Ishikawa (cell line): Measurements from ENCODE around the gene NSUN2.

Experiments used
- CEBPB ChIP-seq: IDR thresholded peaks from 2 replicates; pipeline ENCODE4 v1.6.1; 2012
- CREB1 ChIP-seq: IDR thresholded peaks from 2 replicates; pipeline ENCODE4 v1.6.1; 2012; ENCODE audit warnings: low read depth
- EGR1 ChIP-seq: IDR thresholded peaks from 2 replicates; pipeline ENCODE4 v1.6.1; 2012
- EP300 ChIP-seq: IDR thresholded peaks from 2 replicates; pipeline ENCODE4 v1.6.1; 2012; ENCODE audit warnings: borderline replicate concordance
- FOXM1 ChIP-seq: IDR thresholded peaks from 2 replicates; pipeline ENCODE4 v1.6.1; 2012; ENCODE audit warnings: low read depth, borderline replicate concordance
- MAX ChIP-seq: IDR thresholded peaks from 2 replicates; pipeline ENCODE4 v1.6.1; 2012
- NFIC ChIP-seq: IDR thresholded peaks from 2 replicates; pipeline ENCODE4 v1.6.1; 2012
- RAD21 ChIP-seq: IDR thresholded peaks from 2 replicates; pipeline ENCODE4 v1.6.1; 2012; ENCODE audit warnings: low read depth
- REST ChIP-seq: IDR thresholded peaks from 2 replicates; pipeline ENCODE4 v1.6.1; 2012; ENCODE audit warnings: low read depth, mild to moderate bottlenecking
- TAF1 ChIP-seq: IDR thresholded peaks from 2 replicates; pipeline ENCODE4 v1.6.1; 2012; ENCODE audit warnings: low read depth, mild to moderate bottlenecking
- TCF12 ChIP-seq: IDR thresholded peaks from 2 replicates; pipeline ENCODE4 v1.6.1; 2012; ENCODE audit warnings: low read depth
- TEAD4 ChIP-seq: IDR thresholded peaks from 2 replicates; pipeline ENCODE4 v1.6.1; 2012
- USF1 ChIP-seq: IDR thresholded peaks from 2 replicates; pipeline ENCODE4 v1.6.1; 2012
- YY1 ChIP-seq: IDR thresholded peaks from 2 replicates; pipeline ENCODE4 v1.6.1; 2012; ENCODE audit warnings: low read depth
- ZBTB7A ChIP-seq: IDR thresholded peaks from 2 replicates; pipeline ENCODE4 v1.6.1; 2012; ENCODE audit warnings: low read depth

Gene NSUN2

GRCh38 chr5:6581559-6582426 lies 51.1 kb downstream of the NSUN2 start:
- TF ChIP-seq EP300: no peak
- no peak for TF ChIP-seq RAD21
- no peak for TF ChIP-seq CEBPB

GRCh38 chr5:6581090-6581489 lies 51.8 kb downstream of the NSUN2 start:
- no peak for TF ChIP-seq RAD21
- TF ChIP-seq TCF12: no peak
- TF ChIP-seq FOXM1: no peak
- TF ChIP-seq CREB1: no peak
- no peak for TF ChIP-seq NFIC

GRCh38 chr5:6579535-6579934 lies 53.3 kb downstream of the NSUN2 start:
- TF ChIP-seq MAX (no peak), FOXM1 (no peak), ZBTB7A (no peak), TCF12 (no peak), USF1 (no peak), CREB1 (no peak), TAF1 (no peak), YY1 (no peak), RAD21 (no peak), EP300 (no peak), CEBPB (no peak), REST (no peak), TEAD4 (no peak), NFIC (no peak), EGR1 (no peak)

- TF ChIP-seq CREB1: no peak
- TF ChIP-seq FOXM1: no peak
- TF ChIP-seq EGR1: no peak
- no peak for TF ChIP-seq YY1
- no peak for TF ChIP-seq TAF1
- no peak for TF ChIP-seq USF1
- TF ChIP-seq MAX: no peak
- no peak for TF ChIP-seq ZBTB7A
Observed at GRCh38 chr5:6578676-6579343, 54.0 kb downstream of the NSUN2 start.

- TF ChIP-seq RAD21 (peak; percentile 72), FOXM1 (no peak)
Observed at GRCh38 chr5:6576861-6577501, 55.9 kb downstream of the NSUN2 start.

GRCh38 chr5:6574537-6575245 lies 58.2 kb downstream of the NSUN2 start:
- TF ChIP-seq NFIC (no peak), TCF12 (no peak), CREB1 (no peak), TEAD4 (no peak), USF1 (no peak), EP300 (no peak), ZBTB7A (no peak), CEBPB (no peak), REST (no peak), TAF1 (no peak), YY1 (no peak), FOXM1 (no peak), MAX (no peak), RAD21 (no peak), EGR1 (no peak)
